K562 treated with DMSO at 1 percent for 4 hours (cell line): Measurements from ENCODE around the gene FYB1. TPM values are rescaled to one million over a fixed set of nuclear protein-coding genes. Genes with fewer than 3 reads are reported as not detected.

Source experiments
- total RNA-seq: library from RNA; unstranded; fragments of 300-600 nt; gene quantifications from 2 replicates; pipeline ENCODE4 v1.2.3, GENCODE V29; 2022; ENCODE audit not compliant: insufficient read depth

FYB1 gene
- total RNA-seq = 7.1 and 13.0 TPM in 2 replicates

GRCh38 chr5:39219437-39219836 is at the start of gene FYB1:
TSS of gene FYB1 (minus strand) at chr5:39219563. CDS start at chr5:39202960, 16,603 bp downstream.

GRCh38 chr5:39074017-39074814 is 145.1 kb downstream of the FYB1 start, which contains the start of gene RICTOR:
TSS of gene RICTOR (minus strand) at chr5:39074399. CDS start at chr5:39074377, 22 bp downstream.

Other genes with a start within 250 kb of the FYB1 start
- gene RICTOR, start 145.2 kb downstream of the FYB1 start, total RNA-seq = 6.4 and 10.2 TPM in 2 replicates
- gene C9, start 144.9 kb upstream of the FYB1 start, total RNA-seq = not detected in 2 replicates
- gene DAB2, start 205.4 kb upstream of the FYB1 start, total RNA-seq = 9.5 and 11.3 TPM in 2 replicates